ENCODE data around the gene CNTN3.

Gene CNTN3

GRCh38 chr3:74614107-74614967 lies at the start of gene CNTN3:
Gene CNTN3, minus strand, starts transcription at chr3:74614659. Its CDS starts 93,547 bp downstream, at chr3:74521112.
- no peaks in the 10 kb centered on the region for H3K36me3 ChIP-seq (ENCODE audit: control insufficient read depth in 1 of 2, insufficient read depth in 2 of 2, low read length in 2 of 2)
- H3K9ac ChIP-seq (ENCODE audit: low read depth in 1 of 2, low read length in 2 of 2), result peak within 1 kb of the TSS in 1 of 2 donors; percentile 26
- peaks cover 0 to 12% of the 10 kb centered on the region in 2 donors for H3K27me3 ChIP-seq (ENCODE audit: control insufficient read depth in 1 of 2, insufficient read depth in 2 of 2, low read length in 2 of 2)
- H3K4me3 ChIP-seq (ENCODE audit: low read depth in 1 of 2, low read length in 2 of 2), result peak within 1 kb of the TSS; percentile 68 to 75
- no peaks in the 10 kb centered on the region for H3K4me1 ChIP-seq (ENCODE audit: control insufficient read depth in 1 of 2, insufficient read depth in 2 of 2, low read length in 2 of 2)
- no peaks in the 10 kb centered on the region for H3K9me3 ChIP-seq (ENCODE audit: control insufficient read depth in 1 of 2, low read length in 2 of 2)
- H3K27ac ChIP-seq (ENCODE audit: low read depth, low read length), result no peak within 1 kb of the TSS

DNA sequence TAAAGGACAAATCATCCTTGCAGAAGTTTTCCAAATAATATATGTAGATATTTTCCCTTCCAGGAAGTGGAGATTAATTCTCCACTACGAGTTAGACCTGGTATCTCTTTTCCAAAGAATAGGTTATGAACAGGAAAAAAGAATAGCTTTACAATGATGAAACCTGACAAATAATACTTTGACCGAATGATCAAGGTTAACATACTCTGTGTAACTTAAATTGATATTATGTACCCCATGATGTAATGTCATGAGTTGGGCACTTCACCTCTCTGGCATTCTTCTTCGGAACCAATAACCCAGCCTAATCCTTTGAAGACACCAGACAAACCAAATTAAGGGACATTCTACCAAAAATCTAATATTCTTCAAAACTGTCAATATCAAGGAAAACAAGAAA lies 48.7 kb upstream of the CNTN3 start:
- no peaks in the 10 kb centered on the region for H3K36me3 ChIP-seq (ENCODE audit: control insufficient read depth in 1 of 2, insufficient read depth in 2 of 2, low read length in 2 of 2)
- peaks cover under 1 to 13% of the 10 kb centered on the region in 2 donors for H3K9me3 ChIP-seq (ENCODE audit: control insufficient read depth in 1 of 2, low read length in 2 of 2)
- no peak overlapping the region for H3K4me3 ChIP-seq (ENCODE audit: low read depth in 1 of 2, low read length in 2 of 2)
- H3K27me3 ChIP-seq (ENCODE audit: control insufficient read depth in 1 of 2, insufficient read depth in 2 of 2, low read length in 2 of 2), result no peaks in the 10 kb centered on the region
- H3K27ac ChIP-seq (ENCODE audit: low read depth, low read length), result no peak overlapping the region
- H3K4me1 ChIP-seq (ENCODE audit: control insufficient read depth in 1 of 2, insufficient read depth in 2 of 2, low read length in 2 of 2), result no peaks in the 10 kb centered on the region
- H3K9ac ChIP-seq (ENCODE audit: low read depth in 1 of 2, low read length in 2 of 2), result no peak overlapping the region

DNA sequence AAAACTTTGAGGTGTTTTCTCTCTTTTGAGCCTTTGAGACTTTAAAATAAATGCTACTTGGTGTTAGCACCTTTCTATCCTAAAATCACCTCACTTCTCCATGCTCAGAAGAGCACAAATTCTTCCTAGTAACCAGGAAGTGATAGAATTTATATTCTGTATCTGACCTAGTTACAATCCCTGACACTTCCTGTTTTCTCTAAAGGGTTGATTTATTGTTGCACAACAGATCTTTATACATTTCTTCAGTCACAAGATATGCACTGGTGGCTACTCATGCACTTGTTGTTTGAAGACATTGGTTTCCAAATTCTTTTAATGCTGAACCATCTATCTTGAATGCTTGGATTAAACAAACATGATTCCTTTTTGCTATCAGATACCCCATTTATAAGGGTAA lies 47.2 kb upstream of the CNTN3 start:
- H3K36me3 ChIP-seq (ENCODE audit: control insufficient read depth in 1 of 2, insufficient read depth in 2 of 2, low read length in 2 of 2), result no peaks in the 10 kb centered on the region
- H3K9ac ChIP-seq (ENCODE audit: low read depth in 1 of 2, low read length in 2 of 2), result no peak overlapping the region
- H3K27me3 ChIP-seq (ENCODE audit: control insufficient read depth in 1 of 2, insufficient read depth in 2 of 2, low read length in 2 of 2), result no peaks in the 10 kb centered on the region
- no peaks in the 10 kb centered on the region for H3K4me1 ChIP-seq (ENCODE audit: control insufficient read depth in 1 of 2, insufficient read depth in 2 of 2, low read length in 2 of 2)
- H3K4me3 ChIP-seq (ENCODE audit: low read depth in 1 of 2, low read length in 2 of 2), result no peak overlapping the region
- no peaks in the 10 kb centered on the region for H3K9me3 ChIP-seq (ENCODE audit: control insufficient read depth in 1 of 2, low read length in 2 of 2)
- H3K27ac ChIP-seq (ENCODE audit: low read depth, low read length), result no peak overlapping the region

GRCh38 chr3:74651885-74652284 lies 37.4 kb upstream of the CNTN3 start:
- H3K36me3 ChIP-seq (ENCODE audit: control insufficient read depth in 1 of 2, insufficient read depth in 2 of 2, low read length in 2 of 2), result no peaks in the 10 kb centered on the region
- H3K4me1 ChIP-seq (ENCODE audit: control insufficient read depth in 1 of 2, insufficient read depth in 2 of 2, low read length in 2 of 2), result no peaks in the 10 kb centered on the region
- H3K27ac ChIP-seq (ENCODE audit: low read depth, low read length), result no peak overlapping the region
- no peaks in the 10 kb centered on the region for H3K27me3 ChIP-seq (ENCODE audit: control insufficient read depth in 1 of 2, insufficient read depth in 2 of 2, low read length in 2 of 2)
- no peak overlapping the region for H3K4me3 ChIP-seq (ENCODE audit: low read depth in 1 of 2, low read length in 2 of 2)
- no peaks in the 10 kb centered on the region for H3K9me3 ChIP-seq (ENCODE audit: control insufficient read depth in 1 of 2, low read length in 2 of 2)
- no peak overlapping the region for H3K9ac ChIP-seq (ENCODE audit: low read depth in 1 of 2, low read length in 2 of 2)

GRCh38 chr3:74651292-74651691 lies 36.8 kb upstream of the CNTN3 start:
- Histone ChIP-seq H3K27ac (ENCODE audit: low read depth, low read length) (no peak overlapping the region), H3K36me3 (ENCODE audit: control insufficient read depth in 1 of 2, insufficient read depth in 2 of 2, low read length in 2 of 2) (no peaks in the 10 kb centered on the region), H3K9me3 (ENCODE audit: control insufficient read depth in 1 of 2, low read length in 2 of 2) (no peaks in the 10 kb centered on the region), H3K4me1 (ENCODE audit: control insufficient read depth in 1 of 2, insufficient read depth in 2 of 2, low read length in 2 of 2) (no peaks in the 10 kb centered on the region), H3K27me3 (ENCODE audit: control insufficient read depth in 1 of 2, insufficient read depth in 2 of 2, low read length in 2 of 2) (no peaks in the 10 kb centered on the region), H3K9ac (ENCODE audit: low read depth in 1 of 2, low read length in 2 of 2) (no peak overlapping the region), H3K4me3 (ENCODE audit: low read depth in 1 of 2, low read length in 2 of 2) (no peak overlapping the region)

DNA sequence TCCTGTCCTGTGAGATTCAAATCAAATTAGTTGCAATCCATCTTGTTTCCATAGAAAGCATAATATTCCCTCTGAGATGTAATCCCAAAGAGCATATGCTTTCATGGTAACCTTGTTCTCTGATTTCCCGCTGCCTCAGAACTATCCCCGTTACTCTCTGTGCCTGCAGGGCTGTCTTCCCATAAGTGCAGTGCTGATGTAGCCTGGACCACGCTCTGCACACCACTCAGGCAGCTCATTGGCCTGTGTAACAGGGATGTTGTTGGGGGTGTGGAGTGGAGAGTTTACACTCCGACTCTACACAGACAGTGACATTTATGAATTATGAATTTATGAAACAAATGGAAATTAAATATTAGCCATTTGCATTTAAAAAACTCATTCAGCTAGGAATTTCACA lies 33.6 kb upstream of the CNTN3 start:
- Histone ChIP-seq H3K27ac (ENCODE audit: low read depth, low read length) (no peak overlapping the region), H3K4me1 (ENCODE audit: control insufficient read depth in 1 of 2, insufficient read depth in 2 of 2, low read length in 2 of 2) (no peaks in the 10 kb centered on the region), H3K9ac (ENCODE audit: low read depth in 1 of 2, low read length in 2 of 2) (no peak overlapping the region), H3K9me3 (ENCODE audit: control insufficient read depth in 1 of 2, low read length in 2 of 2) (no peaks in the 10 kb centered on the region), H3K27me3 (ENCODE audit: control insufficient read depth in 1 of 2, insufficient read depth in 2 of 2, low read length in 2 of 2) (no peaks in the 10 kb centered on the region), H3K4me3 (ENCODE audit: low read depth in 1 of 2, low read length in 2 of 2) (no peak overlapping the region), H3K36me3 (ENCODE audit: control insufficient read depth in 1 of 2, insufficient read depth in 2 of 2, low read length in 2 of 2) (no peaks in the 10 kb centered on the region)

- Histone ChIP-seq H3K4me1 (ENCODE audit: control insufficient read depth in 1 of 2, insufficient read depth in 2 of 2, low read length in 2 of 2) (no peaks in the 10 kb centered on the region), H3K27ac (ENCODE audit: low read depth, low read length) (no peak overlapping the region), H3K27me3 (ENCODE audit: control insufficient read depth in 1 of 2, insufficient read depth in 2 of 2, low read length in 2 of 2) (no peaks in the 10 kb centered on the region), H3K4me3 (ENCODE audit: low read depth in 1 of 2, low read length in 2 of 2) (no peak overlapping the region), H3K36me3 (ENCODE audit: control insufficient read depth in 1 of 2, insufficient read depth in 2 of 2, low read length in 2 of 2) (no peaks in the 10 kb centered on the region), H3K9ac (ENCODE audit: low read depth in 1 of 2, low read length in 2 of 2) (no peak overlapping the region), H3K9me3 (ENCODE audit: control insufficient read depth in 1 of 2, low read length in 2 of 2) (no peaks in the 10 kb centered on the region)
Measured at GRCh38 chr3:74646094-74646493, 31.6 kb upstream of the CNTN3 start.

GRCh38 chr3:74643636-74644035 lies 29.2 kb upstream of the CNTN3 start:
- no peak overlapping the region for H3K9ac ChIP-seq (ENCODE audit: low read depth in 1 of 2, low read length in 2 of 2)
- no peaks in the 10 kb centered on the region for H3K4me1 ChIP-seq (ENCODE audit: control insufficient read depth in 1 of 2, insufficient read depth in 2 of 2, low read length in 2 of 2)
- no peaks in the 10 kb centered on the region for H3K27me3 ChIP-seq (ENCODE audit: control insufficient read depth in 1 of 2, insufficient read depth in 2 of 2, low read length in 2 of 2)
- no peaks in the 10 kb centered on the region for H3K9me3 ChIP-seq (ENCODE audit: control insufficient read depth in 1 of 2, low read length in 2 of 2)
- H3K36me3 ChIP-seq (ENCODE audit: control insufficient read depth in 1 of 2, insufficient read depth in 2 of 2, low read length in 2 of 2), result no peaks in the 10 kb centered on the region
- no peak overlapping the region for H3K4me3 ChIP-seq (ENCODE audit: low read depth in 1 of 2, low read length in 2 of 2)
- H3K27ac ChIP-seq (ENCODE audit: low read depth, low read length), result no peak overlapping the region

GRCh38 chr3:74642876-74643275 lies 28.4 kb upstream of the CNTN3 start:
- Histone ChIP-seq H3K36me3 (ENCODE audit: control insufficient read depth in 1 of 2, insufficient read depth in 2 of 2, low read length in 2 of 2) (no peaks in the 10 kb centered on the region), H3K4me3 (ENCODE audit: low read depth in 1 of 2, low read length in 2 of 2) (no peak overlapping the region), H3K9ac (ENCODE audit: low read depth in 1 of 2, low read length in 2 of 2) (no peak overlapping the region), H3K27ac (ENCODE audit: low read depth, low read length) (no peak overlapping the region), H3K27me3 (ENCODE audit: control insufficient read depth in 1 of 2, insufficient read depth in 2 of 2, low read length in 2 of 2) (no peaks in the 10 kb centered on the region), H3K9me3 (ENCODE audit: control insufficient read depth in 1 of 2, low read length in 2 of 2) (no peaks in the 10 kb centered on the region), H3K4me1 (ENCODE audit: control insufficient read depth in 1 of 2, insufficient read depth in 2 of 2, low read length in 2 of 2) (no peaks in the 10 kb centered on the region)

DNA sequence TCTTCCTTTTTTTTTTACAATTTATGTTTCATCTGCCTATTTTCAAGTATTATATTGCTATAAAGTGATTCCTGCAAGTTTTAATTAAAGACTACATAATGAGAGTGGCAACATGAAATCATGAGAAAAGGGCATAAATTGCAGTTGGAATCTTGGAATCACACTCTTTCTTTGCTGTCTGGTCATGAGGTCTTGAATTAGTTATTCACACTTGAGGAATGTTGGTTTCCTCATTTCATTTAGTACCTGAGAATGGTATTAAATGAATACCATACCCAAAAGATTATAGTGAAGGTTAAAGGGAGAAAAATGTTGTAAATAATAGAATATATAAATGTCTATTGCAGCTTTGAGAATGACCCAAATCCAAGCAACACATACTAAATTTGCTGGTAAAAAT lies 25.8 kb upstream of the CNTN3 start:
- Histone ChIP-seq H3K4me1 (ENCODE audit: control insufficient read depth in 1 of 2, insufficient read depth in 2 of 2, low read length in 2 of 2) (no peaks in the 10 kb centered on the region), H3K27me3 (ENCODE audit: control insufficient read depth in 1 of 2, insufficient read depth in 2 of 2, low read length in 2 of 2) (no peaks in the 10 kb centered on the region), H3K27ac (ENCODE audit: low read depth, low read length) (no peak overlapping the region), H3K9me3 (ENCODE audit: control insufficient read depth in 1 of 2, low read length in 2 of 2) (no peaks in the 10 kb centered on the region), H3K9ac (ENCODE audit: low read depth in 1 of 2, low read length in 2 of 2) (no peak overlapping the region), H3K4me3 (ENCODE audit: low read depth in 1 of 2, low read length in 2 of 2) (no peak overlapping the region), H3K36me3 (ENCODE audit: control insufficient read depth in 1 of 2, insufficient read depth in 2 of 2, low read length in 2 of 2) (no peaks in the 10 kb centered on the region)
